ENCODE results near the gene FNBP1.
A peak's percentile ranks its signal among the peaks of the same experiment; 100 is the strongest.

The FNBP1 gene

GRCh38 chr9:129879991-129880653, 162.9 kb downstream of the FNBP1 start:
- DNase-seq (ENCODE audit: low read depth in 4 of 4, low spot score in 1 of 4), result no peak

- no peak for DNase-seq (ENCODE audit: low read depth in 4 of 4, low spot score in 1 of 4)
Observed at GRCh38 chr9:129879103-129879699, 163.8 kb downstream of the FNBP1 start.

GRCh38 chr9:129878291-129878690, 164.7 kb downstream of the FNBP1 start:
- no peak for DNase-seq (ENCODE audit: low read depth in 4 of 4, low spot score in 1 of 4)

- DNase-seq (ENCODE audit: low read depth in 4 of 4, low spot score in 1 of 4), result no peak
Observed at GRCh38 chr9:129876815-129877214, 166.2 kb downstream of the FNBP1 start.

GRCh38 chr9:129875687-129876395, 167.1 kb downstream of the FNBP1 start:
- no peak for DNase-seq (ENCODE audit: low read depth in 4 of 4, low spot score in 1 of 4)

- no peak for DNase-seq (ENCODE audit: low read depth in 4 of 4, low spot score in 1 of 4)
Observed at GRCh38 chr9:129875181-129875611, 167.8 kb downstream of the FNBP1 start.

- no peak for DNase-seq (ENCODE audit: low read depth in 4 of 4, low spot score in 1 of 4)
Observed at GRCh38 chr9:129874261-129875101, 168.5 kb downstream of the FNBP1 start.

- DNase-seq (ENCODE audit: low read depth in 4 of 4, low spot score in 1 of 4), result no peak
Observed at GRCh38 chr9:129873563-129874190, 169.3 kb downstream of the FNBP1 start.

GRCh38 chr9:129871046-129871445, 171.9 kb downstream of the FNBP1 start:
- DNase-seq (ENCODE audit: low read depth in 4 of 4, low spot score in 1 of 4), result no peak

- no peak for DNase-seq (ENCODE audit: low read depth in 4 of 4, low spot score in 1 of 4)
Observed at GRCh38 chr9:129869585-129870501, 173.1 kb downstream of the FNBP1 start.

GRCh38 chr9:129868872-129869486, 174.0 kb downstream of the FNBP1 start:
- DNase-seq (ENCODE audit: low read depth in 4 of 4, low spot score in 1 of 4), result peak in 2 of 4 experiments; percentile 70 to 77

- DNase-seq (ENCODE audit: low read depth in 4 of 4, low spot score in 1 of 4), result no peak
Observed at GRCh38 chr9:129868023-129868871, 174.7 kb downstream of the FNBP1 start.

GRCh38 chr9:129867136-129868022, 175.6 kb downstream of the FNBP1 start:
- DNase-seq (ENCODE audit: low read depth in 4 of 4, low spot score in 1 of 4), result no peak

GRCh38 chr9:129866394-129867135, 176.4 kb downstream of the FNBP1 start:
- DNase-seq (ENCODE audit: low read depth in 4 of 4, low spot score in 1 of 4), result no peak

- no peak for DNase-seq (ENCODE audit: low read depth in 4 of 4, low spot score in 1 of 4)
Observed at GRCh38 chr9:129865668-129866320, 177.2 kb downstream of the FNBP1 start.

- no peak for DNase-seq (ENCODE audit: low read depth in 4 of 4, low spot score in 1 of 4)
Observed at GRCh38 chr9:129864991-129865647, 177.9 kb downstream of the FNBP1 start.

Measured in stimulated activated CD4-positive, alpha-beta T cell treated with anti-CD3 and anti-CD28 coated beads, Interleukin-1b, Interleukin-23, amount 100 ng/mL, for 24 hours (primary cell).